Vagina (tissue), 2 donors: ENCODE results near the gene CRTAP.

Experiments used
- CTCF ChIP-seq, 3 experiments: fragments of 450-650 bp in 2 of 3; fragments of 200-600 bp in 1 of 3; sonication (generic) in 1 of 3; IDR thresholded peaks; one replicate each; pipeline ENCODE4 v1.5.1; 2017 to 2019; ENCODE audit warnings: antibody characterized with exemption in 3 of 3, mild to moderate bottlenecking in 2 of 3, moderate library complexity in 2 of 3
- POLR2A ChIP-seq, 2 donors: fragments of 450-650 bp; IDR thresholded peaks; one replicate each; pipeline ENCODE4 v1.6.1; 2017; ENCODE audit warnings: antibody characterized with exemption in 2 of 2, mild to moderate bottlenecking in 2 of 2, moderate library complexity in 2 of 2
- POLR2AphosphoS5 ChIP-seq, 2 donors: sonication (generic); formaldehyde crosslinking; IDR thresholded peaks; one replicate each; pipeline ENCODE4 v1.9.0; 2017; ENCODE audit warnings: antibody characterized with exemption in 2 of 2, mild to moderate bottlenecking in 2 of 2, low read depth in 1 of 2; ENCODE audit not compliant: insufficient read depth in 1 of 2

- no peak for TF ChIP-seq CTCF (IDR thresholded peaks at IDR 0.05)
- TF ChIP-seq POLR2A (IDR thresholded peaks at IDR 0.05) = no peak
- TF ChIP-seq POLR2AphosphoS5 (IDR thresholded peaks at IDR 0.05; ENCODE audit: insufficient read depth in 1 of 2, low read depth in 1 of 2) = no peak
Observed at GRCh38 chr3:33096093-33096868, 17.5 kb upstream of the CRTAP start.
